Measurements from ENCODE around the gene NOD2.

DNA sequence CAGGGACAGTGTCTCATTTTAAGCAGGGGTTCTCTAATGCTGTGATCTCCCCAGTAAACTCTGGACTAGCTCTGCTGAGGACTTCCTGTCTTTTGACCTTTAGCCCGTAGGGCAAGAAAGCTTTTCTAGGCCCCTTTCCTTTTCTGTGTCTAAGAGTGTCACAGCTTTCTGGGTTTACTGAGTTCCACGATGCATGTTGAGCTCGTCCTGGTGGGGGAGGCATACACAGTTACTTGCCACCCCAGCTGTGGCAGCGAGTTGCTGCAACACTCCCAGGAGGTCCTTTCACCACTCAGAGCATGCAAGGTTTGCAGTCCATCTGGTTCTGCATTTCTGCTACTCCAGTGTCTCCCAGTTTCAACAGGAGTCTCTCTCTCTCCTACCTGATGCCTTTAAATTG lies 23.7 kb downstream of the NOD2 start:
- TF ChIP-seq CTCF (conservative IDR thresholded peaks at IDR 0.05; ENCODE audit: low read depth, low read length) (no peak), EZH2 (IDR thresholded peaks at IDR 0.05; ENCODE audit: low read length, unreplicated experiment) (no peak)

All from PC-3 (cell line).